Panc1 (cell line): ENCODE data around the gene SLC10A4.

ENCODE experiments used
- POLR2AphosphoS5 ChIP-seq: IDR thresholded peaks from 2 replicates; pipeline ENCODE4 v1.6.1; 2012; ENCODE audit warnings: mild to moderate bottlenecking, low read depth, low read length, moderate library complexity
- REST ChIP-seq, 2 experiments: IDR thresholded peaks; 2 replicates each; pipeline ENCODE4 v1.6.1; 2011 to 2012; ENCODE audit warnings: low read depth in 2 of 2, control low read depth in 1 of 2, low read length in 1 of 2, mild to moderate bottlenecking in 1 of 2, moderate library complexity in 1 of 2; ENCODE audit not compliant: insufficient read depth in 1 of 2
- TCF7L2 ChIP-seq: IDR thresholded peaks from 2 replicates; pipeline ENCODE4 v1.6.1; 2011; ENCODE audit warnings: mild to moderate bottlenecking, low read depth, low read length, inconsistent platforms
- TF ChIP-seq, protein P1 (sequence below): fragments of 450-650 bp; IDR thresholded peaks from 2 replicates; pipeline ENCODE4 v1.5.1; 2017; ENCODE audit warnings: mild to moderate bottlenecking

DNA sequence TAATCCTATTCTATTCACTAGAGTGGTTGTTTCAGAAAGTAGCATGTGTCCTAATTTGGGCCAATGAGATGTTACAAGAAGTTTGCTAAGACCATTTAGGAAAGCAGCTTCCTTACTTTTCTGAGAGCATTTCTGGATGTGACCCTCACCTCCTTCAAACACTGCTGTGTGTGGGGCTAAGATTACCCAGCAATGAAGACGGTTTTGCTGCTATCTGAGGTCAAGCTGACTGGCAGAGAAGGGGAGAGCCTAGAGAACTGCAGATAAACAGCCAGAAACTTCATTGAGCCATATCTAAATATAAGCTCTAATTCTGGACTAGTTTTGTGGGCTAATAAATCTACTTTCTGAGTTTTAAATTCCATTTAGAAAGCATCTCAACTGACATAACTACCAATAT is 43.3 kb downstream of the SLC10A4 start:
- TF ChIP-seq, protein P1, sequence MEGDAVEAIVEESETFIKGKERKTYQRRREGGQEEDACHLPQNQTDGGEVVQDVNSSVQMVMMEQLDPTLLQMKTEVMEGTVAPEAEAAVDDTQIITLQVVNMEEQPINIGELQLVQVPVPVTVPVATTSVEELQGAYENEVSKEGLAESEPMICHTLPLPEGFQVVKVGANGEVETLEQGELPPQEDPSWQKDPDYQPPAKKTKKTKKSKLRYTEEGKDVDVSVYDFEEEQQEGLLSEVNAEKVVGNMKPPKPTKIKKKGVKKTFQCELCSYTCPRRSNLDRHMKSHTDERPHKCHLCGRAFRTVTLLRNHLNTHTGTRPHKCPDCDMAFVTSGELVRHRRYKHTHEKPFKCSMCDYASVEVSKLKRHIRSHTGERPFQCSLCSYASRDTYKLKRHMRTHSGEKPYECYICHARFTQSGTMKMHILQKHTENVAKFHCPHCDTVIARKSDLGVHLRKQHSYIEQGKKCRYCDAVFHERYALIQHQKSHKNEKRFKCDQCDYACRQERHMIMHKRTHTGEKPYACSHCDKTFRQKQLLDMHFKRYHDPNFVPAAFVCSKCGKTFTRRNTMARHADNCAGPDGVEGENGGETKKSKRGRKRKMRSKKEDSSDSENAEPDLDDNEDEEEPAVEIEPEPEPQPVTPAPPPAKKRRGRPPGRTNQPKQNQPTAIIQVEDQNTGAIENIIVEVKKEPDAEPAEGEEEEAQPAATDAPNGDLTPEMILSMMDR, result no peak
- TF ChIP-seq POLR2AphosphoS5 (no peak), REST (IDR thresholded peaks at IDR 0.05; ENCODE audit: insufficient read depth in 1 of 2, low read depth in 2 of 2, low read length in 1 of 2) (no peak), TCF7L2 (no peak)
